ENCODE measurements around the gene TOX4. TPM values are rescaled to one million over a fixed set of nuclear protein-coding genes. Genes with fewer than 3 reads are reported as not detected.

TOX4 gene
- total and polyA plus RNA-seq, 2 of the 8 experiments (the other 6 are each of a cell fraction or from before 2014, with no cell fraction given) = 51.5 to 58.3 TPM

GRCh38 chr14:21525962-21526671, 49.1 kb downstream of the TOX4 start, which contains the start of gene SALL2 (continued):
- TF ChIP-seq EP300 (IDR thresholded peaks at IDR 0.05; ENCODE audit: borderline replicate concordance in 1 of 2, low read depth in 2 of 2, low read length in 2 of 2) (peak in 1 of 2 experiments; percentile 87; a peak in 1 of 3 replicates), RAD21 (IDR thresholded peaks at IDR 0.05 in 1 of 2, conservative IDR thresholded peaks at IDR 0.05 in 1 of 2; ENCODE audit: low read depth in 2 of 2, low read length in 2 of 2) (peak in 1 of 2 experiments; percentile 16; a peak in 1 of 4 replicates), TAF1 (IDR thresholded peaks at IDR 0.05; ENCODE audit: low read depth, low read length) (peak; percentile 29; the same call in 1 of the 2 replicates), YY1 (IDR thresholded peaks at IDR 0.05; ENCODE audit: low read depth, low read length) (no peak), ASH2L (IDR thresholded peaks at IDR 0.05; ENCODE audit: low read length) (peak; percentile 71)
